Urothelium cell line (cell line): ENCODE results near the gene GEMIN5.

Source experiments
- DNase-seq: peaks from one replicate; pipeline ENCODE4 v3.0.0; 2011; ENCODE audit warnings: low spot score, mixed read lengths
- FAIRE-seq: peaks from 2 replicates; lab custom pipeline; 2011; peaks lifted over from hg19 to GRCh38; lab: Jason Lieb, UNC

GEMIN5 gene

DNA sequence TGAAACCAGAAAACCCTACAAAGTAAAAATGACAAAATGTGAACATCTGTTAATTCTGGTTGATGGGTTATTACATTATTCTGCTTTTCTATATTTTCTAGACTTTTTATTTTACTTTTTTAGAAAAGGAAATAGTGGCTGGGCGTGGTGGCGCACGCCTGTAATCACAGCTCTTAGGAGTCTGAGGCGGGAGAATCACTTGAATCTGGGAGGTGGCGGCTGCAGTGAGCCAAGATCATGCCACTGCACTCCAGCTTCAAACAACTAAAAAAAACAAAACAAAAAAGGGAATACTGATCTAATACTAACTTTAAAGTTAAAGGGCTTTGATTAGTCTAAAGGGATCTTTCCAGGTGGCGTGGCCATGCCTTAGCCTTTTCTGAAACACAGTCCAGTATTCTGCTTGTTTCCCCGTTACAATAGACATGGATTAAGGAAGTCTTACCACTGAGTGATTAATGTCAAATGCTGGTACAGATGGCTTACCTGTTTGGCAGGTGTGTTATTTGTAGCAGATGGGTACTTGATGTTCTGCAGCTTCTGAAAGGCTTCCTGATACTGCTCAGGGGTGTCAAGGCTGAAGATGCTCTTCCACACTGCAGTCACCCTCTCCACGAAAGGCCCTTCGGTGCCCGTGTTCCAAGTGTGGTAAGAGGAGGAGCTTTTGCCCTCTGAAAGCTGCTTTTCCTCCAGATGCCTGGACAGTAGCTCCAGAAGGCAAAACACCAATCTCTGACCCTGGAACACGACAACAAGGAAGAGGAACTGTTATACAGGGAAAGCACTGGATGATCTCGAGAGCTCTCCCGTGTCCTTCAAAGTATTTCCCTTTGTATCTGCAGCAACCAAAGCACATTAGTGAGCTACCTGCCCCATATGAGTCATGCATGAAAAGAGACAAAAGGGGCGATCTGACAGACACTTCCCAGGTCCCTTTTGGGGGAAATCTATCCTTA, 42.1 kb downstream of the GEMIN5 start:
- FAIRE-seq = no peak
- no peak for DNase-seq

DNA sequence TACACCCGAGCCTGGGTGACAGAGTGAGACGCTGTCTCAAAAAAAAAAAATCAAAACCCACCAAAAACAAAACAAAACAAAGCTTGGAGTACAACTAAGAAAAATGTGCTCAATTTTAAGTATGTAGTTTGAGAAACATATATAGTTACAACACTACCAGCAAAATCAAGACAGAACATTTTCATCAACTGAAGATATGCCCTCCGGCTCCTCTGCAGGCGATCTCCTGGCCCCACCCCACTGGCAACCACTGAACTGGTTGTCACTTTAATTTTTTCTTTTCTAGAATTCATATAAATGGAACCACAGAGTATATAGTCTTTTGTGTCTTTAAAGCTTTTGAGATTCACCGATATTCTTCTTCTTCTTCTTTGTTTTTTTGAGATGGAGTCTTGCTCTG, 44.6 kb downstream of the GEMIN5 start:
- FAIRE-seq = no peak
- no peak for DNase-seq

DNA sequence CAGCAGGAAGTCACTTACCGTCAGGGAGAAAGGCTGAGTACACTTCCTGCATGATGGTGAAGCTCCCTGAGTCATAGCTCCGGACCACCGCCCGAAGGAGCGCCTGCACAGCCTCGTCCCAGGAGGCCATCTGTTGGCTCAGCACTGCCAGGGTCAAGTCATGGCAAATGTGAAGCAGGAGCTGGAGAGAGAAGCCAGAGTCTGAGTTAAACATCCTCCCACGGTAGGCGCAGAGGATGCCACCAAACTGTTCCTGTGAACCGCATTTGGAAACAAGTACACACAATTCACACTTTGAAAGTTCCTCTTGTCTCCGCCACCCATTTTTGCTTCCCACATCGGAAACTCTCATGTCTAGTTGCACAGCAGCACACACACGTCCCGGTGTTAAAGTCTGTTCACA, 45.6 kb downstream of the GEMIN5 start:
- FAIRE-seq = no peak
- no peak for DNase-seq

DNA sequence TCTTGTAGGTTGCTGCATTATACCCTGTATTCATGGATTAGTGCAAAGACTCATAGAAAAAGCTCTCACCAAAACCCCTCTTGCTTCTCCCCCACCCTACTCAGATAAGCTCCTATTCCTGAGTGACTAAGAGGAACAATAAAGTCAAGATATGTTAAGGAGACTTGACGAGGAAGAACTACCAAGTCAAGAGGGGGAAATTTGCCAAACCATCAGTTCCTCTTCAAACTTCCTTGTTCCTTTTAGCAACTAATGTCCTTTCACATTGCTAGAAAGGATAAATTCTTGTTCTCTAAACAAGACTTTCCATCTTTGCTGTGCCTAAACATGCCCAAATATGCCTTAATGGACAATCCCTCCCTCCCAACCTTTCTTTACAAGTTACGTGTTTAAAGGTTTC, 52.6 kb downstream of the GEMIN5 start:
- DNase-seq (no peak), FAIRE-seq (no peak)

DNA sequence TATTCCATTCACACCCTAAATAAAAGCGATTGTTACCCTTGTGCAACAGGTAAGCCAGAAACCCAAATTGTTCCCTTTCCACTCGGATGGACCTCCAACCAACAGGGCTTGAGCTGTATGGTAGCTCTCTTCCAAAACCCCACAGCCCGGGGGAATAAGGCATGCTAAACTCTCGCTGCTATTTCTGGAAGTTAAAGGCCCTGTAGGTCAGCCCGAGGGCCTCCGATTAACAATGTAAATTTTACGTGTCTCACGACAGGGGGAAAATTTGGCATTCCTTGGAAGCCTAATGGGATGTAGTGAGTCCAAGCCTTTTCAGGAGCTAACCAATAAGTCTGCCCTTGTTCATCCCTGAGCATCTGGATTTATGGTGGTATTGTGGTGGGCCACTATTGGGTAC, 53.6 kb downstream of the GEMIN5 start:
- no peak for DNase-seq
- FAIRE-seq = no peak

DNA sequence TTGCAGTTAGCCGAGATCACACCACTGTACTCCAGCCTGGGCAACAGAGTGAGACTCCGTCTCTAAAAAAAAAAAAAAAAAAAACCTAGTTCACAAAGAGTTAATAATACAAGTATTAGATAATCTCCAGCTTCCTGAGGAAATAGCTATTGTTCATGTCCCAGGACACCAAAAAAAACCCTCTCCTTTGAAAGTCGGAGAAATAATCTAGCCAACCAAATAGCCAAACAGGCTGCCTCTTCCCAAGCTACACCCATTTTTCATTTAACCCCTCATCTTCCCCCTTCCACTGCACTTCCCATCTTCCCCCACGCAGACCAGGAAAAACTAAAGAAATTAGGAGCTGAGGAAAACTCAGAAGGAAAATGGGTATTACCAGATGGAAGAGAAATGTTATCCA, 56.0 kb downstream of the GEMIN5 start:
- DNase-seq (no peak), FAIRE-seq (no peak)

DNA sequence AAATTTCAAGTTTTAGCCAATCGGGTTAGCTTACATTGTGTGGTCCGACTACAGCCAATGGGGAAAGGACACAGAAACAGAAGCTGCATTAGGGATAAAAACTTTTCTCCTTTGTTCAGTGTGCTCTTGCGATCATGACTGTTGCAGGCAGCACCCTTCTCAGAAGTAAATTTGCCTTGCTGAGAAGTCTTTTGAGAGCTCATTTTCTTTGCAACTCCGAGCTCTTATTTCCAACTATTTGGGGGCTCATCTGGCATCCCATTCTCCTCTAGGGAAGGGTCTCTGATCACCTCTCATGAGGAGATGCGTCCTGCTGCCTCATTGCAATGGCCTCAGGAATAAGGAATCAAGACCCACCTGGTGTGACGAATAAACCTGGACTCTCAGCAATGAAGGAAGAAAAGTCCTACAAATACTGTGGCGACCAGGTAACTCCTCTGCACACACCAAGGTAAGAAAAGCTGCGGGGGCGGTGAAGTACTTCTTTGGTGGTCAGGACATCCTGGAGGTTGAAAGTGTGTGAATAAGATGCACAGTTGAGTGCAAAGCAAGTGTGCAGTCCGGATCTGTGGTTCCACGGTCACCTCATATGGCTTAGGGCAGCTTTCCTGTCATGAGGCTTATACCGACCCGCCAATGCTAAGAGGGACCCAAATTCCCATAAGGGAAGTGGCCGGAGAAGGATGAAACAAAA, 59.2 kb downstream of the GEMIN5 start:
- no peak for FAIRE-seq
- no peak for DNase-seq

DNA sequence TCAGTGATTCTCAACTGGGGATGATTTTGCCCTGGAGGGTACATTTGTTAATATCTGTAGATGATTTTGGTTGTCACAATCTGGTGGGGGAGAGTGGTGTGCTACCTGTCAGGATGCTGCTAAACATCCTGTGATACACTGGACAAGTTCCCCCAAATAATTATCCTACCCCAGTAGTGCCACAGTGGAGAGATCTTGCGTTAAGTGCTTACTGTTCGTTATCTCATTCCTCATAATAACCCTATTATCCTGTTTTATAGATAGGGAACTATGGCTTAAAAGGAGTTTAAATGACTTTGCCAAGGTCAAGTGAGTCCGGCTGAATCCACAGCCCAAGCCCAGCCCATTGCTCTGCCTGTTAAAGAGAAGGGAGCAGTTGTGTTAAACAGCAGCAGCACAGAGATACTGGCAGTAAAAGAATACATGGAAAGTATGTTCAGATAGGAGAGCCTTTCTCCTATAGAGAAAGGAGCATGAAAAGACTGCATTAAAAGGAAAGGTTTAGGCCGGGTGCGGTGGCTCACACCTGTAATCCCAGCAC, 64.2 kb downstream of the GEMIN5 start:
- no peak for DNase-seq
- no peak for FAIRE-seq

DNA sequence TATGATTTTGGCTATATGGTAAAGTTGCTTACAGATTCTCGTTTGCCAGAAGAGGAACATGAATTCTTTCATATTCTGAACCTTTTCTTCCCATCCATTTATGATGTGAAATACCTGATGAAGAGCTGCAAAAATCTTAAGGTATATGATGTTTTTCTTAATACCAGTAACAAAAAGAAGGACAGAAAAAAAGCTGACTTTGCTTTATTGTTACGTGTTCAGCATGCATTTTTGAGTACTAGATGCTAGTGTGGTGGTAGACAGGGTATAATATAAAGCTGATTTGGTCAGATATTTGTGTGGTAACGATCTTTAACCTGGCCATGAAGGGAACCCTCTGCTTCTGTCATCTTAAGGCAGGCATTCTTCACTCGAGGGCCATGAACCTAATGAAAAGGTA, 66.3 kb downstream of the GEMIN5 start:
- DNase-seq (no peak), FAIRE-seq (no peak)

DNA sequence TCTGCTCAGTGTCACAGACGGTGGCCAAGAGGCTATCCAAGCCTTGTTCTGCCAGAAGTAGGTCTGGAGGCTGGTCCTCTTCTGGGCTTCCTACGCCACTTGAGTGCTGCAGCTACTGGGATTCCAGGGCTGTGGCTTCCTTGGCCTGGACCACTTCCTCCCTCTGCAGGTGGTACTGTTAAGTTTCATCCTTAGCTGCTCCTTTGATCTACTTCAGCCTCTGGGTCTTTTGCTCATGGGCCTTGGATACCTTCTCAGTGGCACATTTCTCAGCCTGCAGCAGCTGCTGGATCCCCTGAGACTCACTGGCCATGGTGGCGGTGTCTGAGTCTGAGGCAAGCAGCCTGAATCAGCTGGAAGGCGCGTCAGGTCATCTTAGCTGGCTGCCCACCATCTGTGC, 69.3 kb downstream of the GEMIN5 start:
- FAIRE-seq = no peak
- DNase-seq = no peak

DNA sequence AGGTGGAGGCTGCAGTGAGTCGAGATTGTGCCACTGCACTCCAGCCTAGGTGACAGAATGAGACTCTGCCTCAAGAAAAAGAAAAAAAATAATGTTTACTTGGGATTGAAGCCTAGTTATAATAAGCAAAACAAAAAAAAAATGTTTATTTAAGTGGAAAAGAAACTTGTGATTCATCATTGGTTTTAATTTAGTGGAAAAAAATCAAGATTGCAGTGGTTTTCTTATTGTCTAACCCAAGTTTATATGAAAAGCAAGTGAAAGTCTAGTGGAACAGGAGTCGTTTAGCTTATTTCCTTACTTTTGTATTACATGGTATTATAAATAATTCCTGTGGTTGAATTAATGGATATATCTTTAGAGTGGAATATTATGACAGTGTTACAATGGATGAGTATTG, 71.2 kb downstream of the GEMIN5 start:
- FAIRE-seq = no peak
- DNase-seq = no peak

DNA sequence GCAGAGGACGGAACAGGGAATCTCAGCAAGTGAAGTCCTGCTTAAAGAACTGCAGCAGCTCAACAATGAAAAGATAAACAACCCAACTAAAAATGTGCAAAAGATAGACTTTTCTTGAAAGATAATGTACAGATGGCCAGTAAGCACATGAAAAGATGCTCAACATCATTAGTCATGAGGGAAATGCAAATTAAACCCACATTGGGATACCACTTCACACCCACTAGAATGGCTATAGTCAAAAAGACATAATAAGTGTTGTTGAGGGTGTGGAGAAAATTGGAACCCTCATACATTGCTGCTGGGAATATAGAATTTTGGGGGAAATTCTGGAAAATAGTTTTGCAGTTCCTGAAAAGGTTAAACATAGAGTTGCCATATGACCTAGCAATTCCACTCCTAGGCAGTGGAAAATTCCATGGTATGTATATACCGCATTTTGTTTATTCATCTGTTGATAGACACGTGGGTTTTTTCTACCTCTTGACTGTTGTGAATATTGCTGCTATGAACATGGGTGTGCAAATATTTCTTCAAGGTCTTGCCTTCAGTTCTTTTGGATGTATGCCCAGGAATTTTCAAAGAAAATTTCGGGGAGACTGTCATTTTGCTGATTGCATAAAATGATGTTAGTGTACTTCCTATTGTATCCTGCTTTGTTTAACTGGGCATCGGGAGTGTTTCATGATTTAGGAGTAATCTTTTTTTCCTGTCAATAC, 72.4 kb downstream of the GEMIN5 start:
- DNase-seq (no peak), FAIRE-seq (no peak)

DNA sequence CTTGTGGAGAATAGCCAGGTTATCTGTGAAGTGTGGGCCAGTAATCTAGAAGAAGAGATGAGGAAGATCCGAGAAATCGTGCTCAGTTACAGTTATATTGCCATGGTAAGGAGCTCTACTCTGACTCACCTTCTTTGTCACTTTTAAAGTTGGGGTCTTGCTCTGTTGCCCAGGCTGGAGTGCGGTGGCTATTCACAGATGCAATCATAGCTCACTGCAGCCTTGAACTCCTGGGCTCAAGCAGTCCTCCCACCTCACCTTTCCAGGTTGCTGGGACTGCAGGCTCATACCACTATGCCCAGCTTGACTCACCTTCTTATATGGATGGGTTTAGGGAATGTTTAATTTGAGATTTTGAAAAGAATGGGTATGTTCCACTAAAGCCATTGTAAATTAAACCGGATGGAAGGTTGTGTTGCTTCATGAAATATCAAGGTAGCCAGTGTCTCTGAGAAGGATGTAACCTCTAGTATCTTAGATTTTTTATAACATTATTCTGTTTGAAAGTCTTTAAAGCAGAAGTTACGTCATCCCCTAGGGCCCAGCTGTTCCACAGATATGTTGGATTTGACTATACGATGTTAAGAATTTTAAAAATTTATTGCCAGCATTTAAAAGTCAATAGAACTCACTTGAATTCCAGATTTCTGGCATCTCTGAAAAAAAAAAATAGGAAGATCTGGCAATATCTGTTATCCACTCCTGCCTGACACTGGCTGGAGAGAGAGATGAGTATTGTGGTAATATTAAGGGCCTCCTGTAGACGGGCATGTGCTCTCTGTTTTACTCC, 74.5 kb downstream of the GEMIN5 start:
- DNase-seq (no peak), FAIRE-seq (no peak)

DNA sequence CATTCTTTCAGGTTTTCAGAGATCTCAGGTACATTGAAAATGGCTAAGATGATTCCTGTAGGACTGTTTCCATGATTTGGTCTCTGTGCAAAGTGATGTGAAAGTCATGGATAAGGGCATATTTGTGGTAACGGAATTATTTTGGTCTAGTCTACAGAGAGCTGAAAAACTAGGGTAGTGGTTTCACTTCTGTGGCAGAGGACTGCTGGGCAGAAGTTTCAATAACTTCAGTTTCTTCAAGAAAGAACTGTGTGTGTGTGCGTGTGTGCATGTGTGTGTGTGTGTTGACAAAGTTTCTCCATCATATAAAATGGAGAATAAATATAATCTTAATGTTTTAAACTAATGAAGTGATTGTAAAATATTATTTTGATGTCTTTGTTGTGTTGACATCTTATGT, 75.2 kb downstream of the GEMIN5 start:
- FAIRE-seq = no peak
- no peak for DNase-seq

DNA sequence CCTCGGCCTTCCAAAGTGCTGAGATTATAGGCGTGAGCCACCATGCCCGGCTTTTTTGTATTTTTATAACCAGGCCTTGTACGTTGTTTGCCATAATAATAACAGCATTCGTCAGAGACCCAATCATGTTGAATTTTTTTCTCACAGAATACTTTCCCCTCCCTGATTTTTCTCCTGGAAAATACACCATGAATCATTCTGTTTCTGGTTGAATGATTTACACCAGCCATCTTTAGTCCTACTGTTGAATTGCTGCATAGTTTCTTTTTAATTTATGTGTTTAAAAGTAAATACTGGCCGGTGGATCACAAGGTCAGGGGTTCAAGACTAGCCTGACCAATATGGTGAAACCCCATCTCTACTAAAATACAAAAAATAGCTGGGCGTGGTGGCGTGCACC, 76.1 kb downstream of the GEMIN5 start:
- FAIRE-seq = no peak
- DNase-seq = no peak

DNA sequence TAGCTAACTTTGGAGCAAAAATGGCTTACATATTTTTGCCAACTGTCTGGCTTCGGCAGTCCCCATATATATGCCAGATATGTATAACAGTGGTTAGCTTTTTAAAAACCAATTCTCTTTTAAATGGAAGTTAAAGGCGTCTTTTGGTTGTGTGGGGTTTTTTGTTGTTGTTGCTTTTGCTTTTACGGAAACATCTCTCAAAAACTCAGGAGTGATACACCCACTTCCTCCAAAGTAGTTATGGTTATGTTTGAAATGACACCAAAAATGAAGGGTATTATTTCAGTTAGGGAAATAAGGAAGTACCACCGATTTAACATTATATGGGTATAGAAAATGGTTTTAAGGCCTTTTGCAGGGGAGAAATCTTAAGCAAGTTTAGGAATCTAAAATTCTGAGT, 77.2 kb downstream of the GEMIN5 start:
- FAIRE-seq = no peak
- DNase-seq = no peak

DNA sequence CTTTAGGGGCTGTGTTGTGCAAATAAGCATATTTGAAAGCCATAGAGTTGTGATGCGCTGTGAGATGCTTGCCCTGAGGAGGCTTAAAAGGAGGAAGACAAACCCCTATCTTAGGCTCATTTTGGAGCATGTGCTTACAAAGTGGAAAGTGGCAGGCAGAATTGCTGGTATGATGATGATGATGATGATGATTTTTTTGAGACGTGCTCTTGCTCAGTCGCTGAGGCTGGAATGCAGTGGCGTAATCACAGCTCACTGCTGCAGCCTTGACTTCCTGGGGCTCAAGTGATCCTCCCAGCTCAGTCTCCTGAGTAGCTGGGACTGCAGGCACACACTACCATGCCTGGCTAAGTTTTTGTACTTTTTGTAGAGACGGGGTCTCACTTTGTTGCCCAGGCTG, 77.9 kb downstream of the GEMIN5 start:
- no peak for FAIRE-seq

DNA sequence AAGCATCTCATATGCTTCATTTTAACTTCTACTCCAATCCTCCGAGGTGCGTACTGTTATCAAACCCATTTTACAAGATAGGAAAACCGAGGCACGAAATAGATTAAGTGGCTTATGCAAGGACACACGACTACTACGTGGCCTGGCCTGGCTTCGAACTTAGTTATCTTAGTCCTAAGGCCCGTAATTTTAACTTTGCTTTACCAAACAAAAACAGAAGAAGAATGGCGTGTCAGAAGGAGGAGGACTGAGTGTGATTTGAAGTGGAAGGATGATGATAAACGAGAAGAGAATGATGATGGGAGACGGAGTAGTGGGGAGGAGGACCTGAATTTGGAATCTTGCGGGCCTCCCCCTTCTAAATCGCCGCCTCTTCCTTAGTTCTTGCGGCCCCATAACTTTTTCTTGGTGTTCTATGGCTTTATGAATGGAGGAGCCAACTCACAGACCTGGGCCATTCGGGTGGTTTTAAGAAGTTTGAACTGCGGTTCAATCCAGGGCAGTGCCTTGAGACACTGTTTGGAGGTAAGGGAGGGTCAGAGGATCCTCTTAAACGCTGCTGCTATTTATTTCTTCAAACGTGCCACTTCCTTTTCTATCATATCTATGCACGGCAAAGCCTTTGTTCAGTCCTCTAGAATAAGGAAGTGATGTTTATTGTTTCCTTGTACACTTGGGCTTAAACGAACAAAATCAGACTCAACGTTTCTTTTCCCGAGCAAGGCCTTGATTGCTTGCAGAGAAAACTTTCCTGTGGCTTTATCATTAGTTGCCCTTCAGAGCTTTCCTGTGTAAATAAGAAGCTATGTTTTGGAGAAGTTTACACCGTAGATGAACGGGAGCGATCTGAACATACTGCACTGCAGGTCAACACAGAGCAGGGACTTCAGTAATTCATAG, 78.8 kb downstream of the GEMIN5 start:
- FAIRE-seq (no peak), DNase-seq (no peak)

More for the DNA sequence above, 77.9 kb downstream of the GEMIN5 start:
- DNase-seq = no peak

DNA sequence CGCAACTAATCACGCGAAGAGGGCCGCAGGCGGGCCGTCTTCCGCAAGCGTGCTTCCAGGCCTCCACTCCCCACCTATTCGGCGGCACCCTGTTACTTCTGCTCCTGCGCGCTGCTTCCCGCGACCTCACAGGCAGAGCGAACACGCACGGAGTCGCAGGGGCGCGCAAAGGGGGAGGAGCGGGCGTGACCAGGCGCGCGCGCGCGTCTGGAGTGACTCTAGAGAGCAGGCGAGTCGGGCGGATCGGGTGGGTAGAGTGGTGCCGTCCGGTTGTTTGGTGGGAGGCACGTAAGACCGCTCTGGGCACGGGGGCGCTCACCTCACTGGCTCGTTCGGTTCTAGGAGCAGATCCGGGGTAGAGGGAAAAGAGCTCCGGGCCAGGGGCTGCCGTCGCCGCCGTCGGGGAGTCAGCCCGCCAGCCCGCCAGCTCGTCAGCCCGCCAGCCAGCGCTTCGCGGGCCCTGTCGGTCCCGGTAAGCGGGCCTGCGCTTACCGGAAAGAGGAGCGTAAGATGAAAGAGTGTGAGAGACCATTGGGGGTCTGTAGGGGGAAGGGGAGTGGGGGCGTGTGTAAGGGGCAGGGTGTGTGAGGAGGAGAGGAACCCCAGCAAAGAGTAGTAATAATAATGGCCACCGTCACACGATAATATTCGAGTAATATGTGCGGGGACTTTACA, 79.6 kb downstream of the GEMIN5 start, which contains the start of gene CNOT8:
Gene CNOT8 (plus strand): TSS at position 331 of the 675 bp plus-strand sequence. CDS start 4,652 bp downstream, outside the sequence.
- DNase-seq = peak; percentile 92
- no peak for FAIRE-seq
